ENCODE data around the gene GPR35.

Gene GPR35

DNA sequence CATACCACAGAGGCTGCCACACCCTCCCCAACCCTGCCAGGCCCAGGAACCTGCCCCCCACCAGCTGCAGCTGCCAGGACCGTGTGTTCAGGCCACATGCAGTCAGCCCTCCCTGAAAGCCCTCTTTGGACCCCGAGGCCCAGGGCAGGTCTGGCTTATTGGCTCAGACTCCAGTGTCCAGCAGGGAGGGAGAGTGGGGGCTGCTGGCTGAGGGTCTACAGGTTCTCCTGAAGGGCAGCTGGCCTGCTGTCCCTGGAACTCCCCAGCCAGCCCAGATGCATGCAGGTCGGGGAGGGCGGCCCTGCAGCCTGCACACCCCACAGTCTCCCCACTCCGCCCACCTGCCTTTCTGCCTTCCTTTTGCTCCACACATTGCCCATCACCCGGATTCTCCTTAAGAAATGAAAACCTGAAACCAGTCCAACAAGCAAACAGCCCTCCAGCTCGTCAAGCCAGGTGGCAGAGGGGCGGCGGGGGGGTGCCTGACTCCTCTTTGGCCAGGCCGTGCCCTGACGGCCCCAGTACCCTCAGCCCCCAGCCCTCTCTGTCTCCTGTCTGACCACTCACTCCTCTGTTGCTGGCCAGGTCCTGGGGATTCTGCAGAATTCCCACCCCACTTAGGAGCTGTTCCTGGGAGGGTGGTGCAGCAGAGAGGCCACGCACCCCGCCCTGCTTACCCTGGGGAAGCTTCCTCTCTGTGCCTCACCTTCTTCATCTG is 18.0 kb downstream of the GPR35 start:
- TF ChIP-seq, protein P1, sequence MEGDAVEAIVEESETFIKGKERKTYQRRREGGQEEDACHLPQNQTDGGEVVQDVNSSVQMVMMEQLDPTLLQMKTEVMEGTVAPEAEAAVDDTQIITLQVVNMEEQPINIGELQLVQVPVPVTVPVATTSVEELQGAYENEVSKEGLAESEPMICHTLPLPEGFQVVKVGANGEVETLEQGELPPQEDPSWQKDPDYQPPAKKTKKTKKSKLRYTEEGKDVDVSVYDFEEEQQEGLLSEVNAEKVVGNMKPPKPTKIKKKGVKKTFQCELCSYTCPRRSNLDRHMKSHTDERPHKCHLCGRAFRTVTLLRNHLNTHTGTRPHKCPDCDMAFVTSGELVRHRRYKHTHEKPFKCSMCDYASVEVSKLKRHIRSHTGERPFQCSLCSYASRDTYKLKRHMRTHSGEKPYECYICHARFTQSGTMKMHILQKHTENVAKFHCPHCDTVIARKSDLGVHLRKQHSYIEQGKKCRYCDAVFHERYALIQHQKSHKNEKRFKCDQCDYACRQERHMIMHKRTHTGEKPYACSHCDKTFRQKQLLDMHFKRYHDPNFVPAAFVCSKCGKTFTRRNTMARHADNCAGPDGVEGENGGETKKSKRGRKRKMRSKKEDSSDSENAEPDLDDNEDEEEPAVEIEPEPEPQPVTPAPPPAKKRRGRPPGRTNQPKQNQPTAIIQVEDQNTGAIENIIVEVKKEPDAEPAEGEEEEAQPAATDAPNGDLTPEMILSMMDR (IDR thresholded peaks at IDR 0.05): no peak

- TF ChIP-seq, protein P1 (IDR thresholded peaks at IDR 0.05): no peak
Measured at GRCh38 chr2:240643811-240644150, 18.5 kb downstream of the GPR35 start.

- TF ChIP-seq, protein P1 (IDR thresholded peaks at IDR 0.05): no peak
Measured at GRCh38 chr2:240644171-240644651, 18.9 kb downstream of the GPR35 start.

- TF ChIP-seq, protein P1 (IDR thresholded peaks at IDR 0.05): no peak
Measured at GRCh38 chr2:240644859-240645301, 19.6 kb downstream of the GPR35 start.

DNA sequence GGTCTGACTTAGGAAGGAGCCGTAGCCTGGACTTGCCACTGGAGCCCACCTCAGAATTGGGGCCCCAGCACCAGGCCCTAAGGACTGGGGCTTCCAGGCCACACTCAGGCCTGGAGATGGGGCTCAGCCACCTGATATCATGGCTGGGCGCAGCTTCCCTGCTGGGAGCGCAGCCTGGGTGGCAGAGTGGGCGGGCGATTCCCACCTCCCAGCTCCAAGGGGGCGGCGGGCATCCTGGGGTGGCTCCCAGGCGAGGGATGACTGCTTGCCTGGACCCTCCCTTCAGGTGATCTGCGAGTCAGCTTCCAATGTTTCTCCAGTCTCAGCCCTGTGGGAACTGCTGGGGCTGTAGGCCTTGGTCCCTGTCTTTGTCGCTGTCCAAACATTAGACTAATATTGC is 20.1 kb downstream of the GPR35 start:
- TF ChIP-seq, protein P1 (IDR thresholded peaks at IDR 0.05): no peak

DNA sequence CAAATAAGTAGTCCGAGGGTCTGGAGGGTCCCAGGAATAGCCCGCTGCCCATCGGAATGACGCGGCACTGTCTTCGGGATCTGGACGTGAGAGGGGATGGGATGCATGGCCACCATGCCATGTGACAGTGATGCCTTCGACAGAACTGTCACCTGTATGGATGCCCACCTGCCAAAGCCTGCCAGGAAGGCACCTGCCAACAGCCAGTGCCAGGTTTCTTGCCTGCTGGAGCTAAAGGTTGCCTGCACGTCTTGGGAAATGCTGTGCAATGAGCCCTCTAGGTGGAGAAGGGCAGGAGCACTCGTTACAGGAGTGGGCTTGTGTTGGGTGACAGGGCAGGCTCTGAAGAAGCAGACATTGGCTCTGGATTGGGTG is 20.5 kb downstream of the GPR35 start:
- TF ChIP-seq, protein P1 (IDR thresholded peaks at IDR 0.05): no peak

DNA sequence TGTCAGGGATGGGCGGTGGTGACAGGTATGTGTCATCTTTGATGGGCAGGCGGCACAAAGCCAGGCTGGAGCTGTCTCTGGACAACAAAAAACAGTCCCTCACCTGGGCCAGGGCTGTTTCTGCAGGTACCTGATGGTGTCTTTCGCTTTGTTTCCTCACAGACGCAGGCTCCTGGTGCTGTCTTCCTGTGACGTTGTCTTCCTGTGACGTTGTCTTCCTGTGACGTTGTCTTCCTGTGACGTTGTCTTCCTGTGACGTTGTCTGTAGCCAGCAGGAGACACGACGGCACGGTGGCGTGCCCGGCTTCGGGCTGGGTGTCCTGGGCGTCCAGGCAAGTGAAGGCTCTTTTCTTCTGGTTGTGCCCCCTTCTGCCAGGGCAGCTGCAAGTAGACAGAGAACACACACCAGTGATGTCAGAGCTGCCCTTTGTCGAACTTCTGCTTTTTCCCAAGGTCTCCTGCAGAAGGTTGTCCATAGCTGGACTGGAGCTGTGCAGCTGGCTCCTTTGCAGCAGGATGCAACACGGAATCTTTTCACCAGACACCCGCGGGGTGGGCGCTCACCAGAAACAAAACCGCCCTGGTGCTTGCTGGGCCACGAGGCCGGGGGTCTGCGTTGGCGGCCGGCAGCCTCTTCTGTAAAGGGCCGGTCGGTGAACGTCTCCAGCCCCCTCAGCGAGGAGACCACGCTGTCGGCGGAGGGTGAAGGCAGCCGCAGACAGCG is 21.1 kb downstream of the GPR35 start:
- TF ChIP-seq, protein P1 (IDR thresholded peaks at IDR 0.05): no peak
